Measurements from ENCODE around the gene ISCA2.
"Not testable (repeated sequence)": the region's sequence is repeated elsewhere in the genome, so short reads cannot be mapped to it uniquely, and the experiment has no call there.

The ISCA2 gene

DNA sequence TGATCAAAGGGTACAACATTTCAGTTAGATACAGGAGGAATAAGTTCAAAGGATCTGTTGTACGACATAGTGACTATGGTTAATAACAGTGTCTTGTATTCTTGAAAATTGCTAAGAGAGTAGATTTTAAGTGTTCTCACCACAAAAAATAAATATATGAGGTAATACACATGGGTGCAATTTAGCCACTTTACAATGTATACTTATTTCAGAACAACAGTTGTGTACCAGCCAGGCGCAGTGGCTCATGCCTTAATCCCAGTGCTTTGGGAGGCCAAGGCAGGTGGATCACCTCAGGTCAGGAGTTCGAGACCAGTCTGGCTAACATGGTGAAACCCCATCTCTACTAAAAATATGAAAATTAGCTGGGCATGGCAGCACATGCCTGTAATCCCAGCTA, 42.8 kb downstream of the ISCA2 start:
- not testable (repeated sequence) for H3K9me3 Mint-ChIP-seq; H3K4me1 Mint-ChIP-seq (ENCODE audit: low read depth); H3K36me3 Mint-ChIP-seq (ENCODE audit: low read depth); H3K27ac Mint-ChIP-seq; DNase-seq (ENCODE audit: low spot score); H3K27me3 Mint-ChIP-seq (ENCODE audit: low read depth); H3K4me3 Mint-ChIP-seq

DNA sequence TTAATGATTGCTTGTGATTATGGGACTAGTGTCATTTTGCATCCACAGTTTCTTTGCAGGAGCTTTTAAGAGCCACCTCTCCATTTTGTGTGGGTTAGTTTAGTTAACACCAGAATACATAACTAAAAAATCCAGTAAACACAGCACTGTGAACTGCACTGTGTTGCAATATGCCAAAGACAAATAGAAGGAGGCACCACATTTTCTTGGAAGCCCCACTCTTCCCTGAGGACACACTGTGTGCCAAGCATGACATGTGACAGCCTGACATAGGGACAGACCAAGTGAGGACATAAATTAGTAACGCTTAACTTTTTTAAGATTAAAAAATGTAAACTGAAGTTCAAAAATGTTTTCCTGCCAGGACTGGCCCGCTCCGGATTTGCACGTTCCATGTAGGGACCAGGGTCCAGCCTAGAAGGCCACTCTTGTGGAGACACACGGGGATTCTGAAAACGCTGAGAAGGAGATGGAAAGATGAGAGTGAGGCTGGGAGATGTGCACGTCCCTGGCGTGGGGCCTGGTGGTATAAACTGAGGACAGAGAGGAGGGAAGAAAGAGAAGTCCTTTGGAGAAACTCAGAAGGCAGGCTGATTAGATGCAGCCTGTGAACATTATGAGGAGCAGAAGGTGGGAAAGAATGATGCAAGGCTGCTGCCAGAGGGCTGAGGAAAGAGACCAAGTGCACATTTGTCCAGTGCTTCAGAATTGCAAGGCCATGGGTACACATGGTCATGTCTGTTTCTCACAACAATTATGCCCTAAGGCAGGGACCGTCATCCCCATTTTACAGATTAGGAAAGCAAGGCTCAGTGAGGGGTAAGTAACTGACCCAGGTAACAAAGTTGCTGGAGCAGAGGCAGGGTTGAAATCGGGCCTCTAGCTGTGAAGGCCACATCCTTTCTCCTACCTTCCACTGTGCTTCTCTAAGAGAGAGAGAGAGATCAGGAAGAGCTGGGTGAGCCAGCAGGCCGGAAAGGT, 45.1 kb downstream of the ISCA2 start:
- H3K4me1 Mint-ChIP-seq (ENCODE audit: low read depth), result no peaks in the 10 kb centered on the region
- DNase-seq (ENCODE audit: low spot score), result no peak
- no peak overlapping the region for H3K4me3 Mint-ChIP-seq
- no peaks in the 10 kb centered on the region for H3K36me3 Mint-ChIP-seq (ENCODE audit: low read depth)
- H3K9me3 Mint-ChIP-seq, result no peaks in the 10 kb centered on the region
- H3K27me3 Mint-ChIP-seq (ENCODE audit: low read depth), result peaks cover 3% of the 10 kb centered on the region
- no peak overlapping the region for H3K27ac Mint-ChIP-seq

DNA sequence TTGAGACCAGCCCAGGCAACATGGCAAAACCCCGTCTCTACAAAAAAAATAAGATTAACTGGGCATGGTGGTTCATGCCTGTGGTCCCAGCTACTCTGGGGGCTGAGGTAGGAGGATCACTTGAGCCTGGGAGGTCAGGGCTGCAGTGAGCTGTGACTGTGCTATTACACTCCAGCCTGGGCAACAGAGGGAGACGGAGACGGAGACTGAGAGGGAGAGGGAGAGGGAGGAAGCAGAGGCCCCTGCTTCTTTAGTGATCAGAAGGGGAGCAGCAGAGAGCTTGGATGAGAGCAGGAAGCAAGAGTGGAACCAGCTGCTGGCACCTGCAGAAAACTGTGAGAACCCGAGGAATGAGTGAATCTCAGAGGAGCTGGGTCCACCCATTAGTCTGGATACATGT, 45.9 kb downstream of the ISCA2 start:
- Mint-ChIP-seq H3K27ac (no peak overlapping the region), H3K4me3 (no peak overlapping the region), H3K27me3 (ENCODE audit: low read depth) (peaks cover 3% of the 10 kb centered on the region), H3K36me3 (ENCODE audit: low read depth) (no peaks in the 10 kb centered on the region), H3K9me3 (no peaks in the 10 kb centered on the region), H3K4me1 (ENCODE audit: low read depth) (no peaks in the 10 kb centered on the region)
- no peak for DNase-seq (ENCODE audit: low spot score)

DNA sequence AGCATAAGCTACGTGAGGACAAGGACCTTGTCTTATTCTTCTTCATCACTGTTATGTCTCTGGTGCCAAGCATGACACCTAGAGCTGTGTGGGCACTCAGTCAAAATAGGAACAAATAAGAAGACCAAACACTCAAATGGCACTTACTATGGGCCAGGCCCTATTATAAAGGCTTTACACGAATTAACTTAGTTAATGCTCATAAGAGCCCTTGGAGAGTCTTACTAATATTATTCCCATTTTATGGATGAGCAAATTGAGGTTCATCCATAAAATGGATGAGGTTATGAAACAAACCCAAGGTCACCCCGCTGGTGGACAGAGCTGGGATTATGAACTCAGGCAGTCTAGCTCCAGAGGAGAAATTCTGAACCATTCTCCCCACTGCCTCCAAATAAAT, 47.7 kb downstream of the ISCA2 start:
- no peaks in the 10 kb centered on the region for H3K4me1 Mint-ChIP-seq (ENCODE audit: low read depth)
- no peak overlapping the region for H3K27ac Mint-ChIP-seq
- H3K27me3 Mint-ChIP-seq (ENCODE audit: low read depth), result peaks cover 3% of the 10 kb centered on the region
- no peaks in the 10 kb centered on the region for H3K9me3 Mint-ChIP-seq
- H3K4me3 Mint-ChIP-seq, result no peak overlapping the region
- no peaks in the 10 kb centered on the region for H3K36me3 Mint-ChIP-seq (ENCODE audit: low read depth)
- no peak for DNase-seq (ENCODE audit: low spot score)

DNA sequence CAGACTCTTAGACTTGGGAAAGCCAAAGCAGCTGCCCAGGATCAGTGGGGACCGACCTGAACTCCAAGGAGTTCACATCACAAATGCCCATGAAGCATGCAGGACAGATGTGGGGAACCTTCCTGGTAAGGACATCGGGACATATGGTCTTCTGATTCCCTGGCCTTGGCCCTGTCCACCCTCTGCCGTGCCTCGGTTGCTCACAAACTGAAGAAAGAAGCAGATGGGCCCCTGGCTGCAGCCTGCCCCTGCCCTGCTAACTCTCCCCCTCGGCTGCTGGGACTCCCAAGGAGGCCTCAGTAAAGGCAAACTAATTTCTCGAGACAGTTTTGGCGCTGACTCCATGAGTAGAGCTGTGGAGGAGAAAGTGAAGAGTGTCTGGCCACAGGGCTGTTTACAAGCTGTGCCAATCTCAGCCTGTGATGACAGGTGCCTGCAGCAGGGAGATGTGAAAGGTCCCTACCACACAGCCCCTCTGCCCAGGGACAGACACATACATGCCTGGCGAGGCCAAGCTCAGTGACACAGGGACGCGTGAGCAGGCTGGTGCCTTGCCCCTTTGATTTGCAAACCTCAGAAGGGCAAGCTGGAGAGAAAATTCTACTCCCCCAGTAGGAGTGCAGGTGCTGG, 48.6 kb downstream of the ISCA2 start:
- Mint-ChIP-seq H3K4me3 (no peak overlapping the region), H3K9me3 (no peaks in the 10 kb centered on the region), H3K27ac (no peak overlapping the region), H3K27me3 (ENCODE audit: low read depth) (peaks cover 3% of the 10 kb centered on the region), H3K4me1 (ENCODE audit: low read depth) (no peaks in the 10 kb centered on the region), H3K36me3 (ENCODE audit: low read depth) (no peaks in the 10 kb centered on the region)
- no peak for DNase-seq (ENCODE audit: low spot score)

DNA sequence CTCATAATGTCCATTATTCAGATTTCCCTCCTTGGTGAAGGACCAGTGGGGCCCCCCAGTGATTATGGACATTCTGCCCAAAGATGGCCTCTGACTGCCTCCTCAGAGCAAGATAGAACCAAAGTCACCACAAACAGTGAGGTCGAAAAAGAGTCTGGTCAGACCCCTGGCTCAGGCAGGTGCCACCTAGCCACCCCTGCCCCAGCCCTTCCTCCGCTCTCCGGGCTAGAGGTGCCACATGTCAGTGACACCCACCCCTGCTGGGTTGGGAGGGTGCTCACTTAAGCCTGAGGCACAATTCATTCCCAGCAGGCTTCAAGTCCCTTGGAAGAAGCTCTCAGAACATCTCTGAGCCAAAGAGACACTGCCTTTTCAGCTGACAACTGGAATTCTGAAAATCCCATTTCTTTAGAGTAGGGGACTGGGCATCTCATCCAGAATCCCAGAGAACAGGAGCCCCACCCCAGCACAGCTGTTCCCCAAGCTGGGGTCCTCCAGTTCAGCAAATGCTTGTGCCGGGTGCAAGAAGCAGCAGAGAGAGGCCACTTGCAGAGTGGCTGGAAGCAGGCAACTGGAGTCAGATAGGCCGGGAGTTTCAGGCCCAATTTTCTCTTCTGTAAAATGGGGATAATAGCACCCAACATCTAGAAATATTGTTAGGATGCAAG, 50.3 kb downstream of the ISCA2 start:
- Mint-ChIP-seq H3K9me3 (no peaks in the 10 kb centered on the region), H3K4me1 (ENCODE audit: low read depth) (no peaks in the 10 kb centered on the region), H3K4me3 (no peak overlapping the region), H3K27ac (no peak overlapping the region), H3K27me3 (ENCODE audit: low read depth) (no peaks in the 10 kb centered on the region), H3K36me3 (ENCODE audit: low read depth) (no peaks in the 10 kb centered on the region)
- no peak for DNase-seq (ENCODE audit: low spot score)

DNA sequence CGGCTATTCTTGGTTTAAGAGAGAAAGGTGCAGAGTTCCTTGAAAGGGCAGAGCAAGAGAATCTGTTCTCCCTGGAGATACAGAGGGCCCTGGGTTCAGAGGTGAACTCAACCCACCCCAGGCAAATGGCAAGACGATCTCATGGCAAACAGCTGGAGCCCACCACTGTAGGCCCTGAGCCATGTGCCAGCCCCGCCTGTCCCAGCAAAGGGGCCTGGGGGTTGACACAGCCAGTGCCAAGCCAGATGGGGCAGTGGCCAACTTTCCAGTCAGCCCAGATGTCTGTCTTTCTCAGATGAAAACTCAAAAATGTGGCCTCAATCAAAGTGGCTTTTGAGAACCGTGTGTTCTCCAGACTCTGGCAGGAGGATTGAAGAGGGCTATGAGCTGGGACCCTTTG, 51.8 kb downstream of the ISCA2 start:
- Mint-ChIP-seq H3K9me3 (no peaks in the 10 kb centered on the region), H3K36me3 (ENCODE audit: low read depth) (no peaks in the 10 kb centered on the region), H3K4me1 (ENCODE audit: low read depth) (no peaks in the 10 kb centered on the region), H3K4me3 (no peak overlapping the region), H3K27me3 (ENCODE audit: low read depth) (no peaks in the 10 kb centered on the region), H3K27ac (no peak overlapping the region)
- no peak for DNase-seq (ENCODE audit: low spot score)

DNA sequence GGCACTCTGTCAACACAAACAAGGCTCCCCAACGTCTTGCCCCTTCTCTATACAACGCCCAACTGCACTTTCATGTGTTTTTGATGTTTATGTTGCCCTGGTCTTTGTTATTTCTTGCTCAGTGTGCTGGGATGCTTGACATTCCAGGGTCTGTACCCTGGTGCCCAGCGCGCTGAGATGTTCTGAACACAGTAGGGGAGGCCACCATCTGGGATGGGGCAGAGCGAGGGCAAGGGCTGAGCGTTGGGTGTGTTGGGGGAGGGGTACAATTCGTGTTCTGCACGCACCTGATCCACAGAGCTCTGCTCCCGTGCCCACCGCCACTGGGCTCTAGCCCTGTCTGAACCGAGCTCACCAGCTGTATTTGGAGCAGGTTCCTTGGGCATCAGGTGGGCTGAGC, 52.9 kb downstream of the ISCA2 start:
- Mint-ChIP-seq H3K4me1 (ENCODE audit: low read depth) (no peaks in the 10 kb centered on the region), H3K4me3 (no peak overlapping the region), H3K9me3 (no peaks in the 10 kb centered on the region), H3K27me3 (ENCODE audit: low read depth) (no peaks in the 10 kb centered on the region), H3K36me3 (ENCODE audit: low read depth) (no peaks in the 10 kb centered on the region), H3K27ac (no peak overlapping the region)
- DNase-seq (ENCODE audit: low spot score), result no peak

Measured in T-helper 2 cell treated with Interferon-gamma antibody and Interleukin-4, amounts not matched to agents 5 μg/mL and 100 μg/mL, for 36 hours (primary cell).